GM13976 (cell line): ENCODE results near the gene UBN1.

Experiments
- DNase-seq: peaks from one replicate; pipeline ENCODE4 v3.0.0; 2012; ENCODE audit warnings: low spot score
- in situ Hi-C: fragments of 300-500 bp; cut with MboI; formaldehyde crosslinking; loops from one replicate; pipeline ENCODE4 v1.12.0; 2022; ENCODE audit warnings: low sequenced_read_pairs, mixed read lengths, inconsistent platforms; ENCODE audit not compliant: unreplicated experiment
- TF ChIP-seq, protein P1 (sequence below): IDR thresholded peaks from 2 replicates; pipeline ENCODE4 v1.5.1; 2012; ENCODE audit warnings: borderline replicate concordance, mild to moderate bottlenecking; ENCODE audit not compliant: insufficient read depth; ENCODE audit errors: extremely low read depth, missing control alignments, control extremely low read depth

UBN1 gene

DNA sequence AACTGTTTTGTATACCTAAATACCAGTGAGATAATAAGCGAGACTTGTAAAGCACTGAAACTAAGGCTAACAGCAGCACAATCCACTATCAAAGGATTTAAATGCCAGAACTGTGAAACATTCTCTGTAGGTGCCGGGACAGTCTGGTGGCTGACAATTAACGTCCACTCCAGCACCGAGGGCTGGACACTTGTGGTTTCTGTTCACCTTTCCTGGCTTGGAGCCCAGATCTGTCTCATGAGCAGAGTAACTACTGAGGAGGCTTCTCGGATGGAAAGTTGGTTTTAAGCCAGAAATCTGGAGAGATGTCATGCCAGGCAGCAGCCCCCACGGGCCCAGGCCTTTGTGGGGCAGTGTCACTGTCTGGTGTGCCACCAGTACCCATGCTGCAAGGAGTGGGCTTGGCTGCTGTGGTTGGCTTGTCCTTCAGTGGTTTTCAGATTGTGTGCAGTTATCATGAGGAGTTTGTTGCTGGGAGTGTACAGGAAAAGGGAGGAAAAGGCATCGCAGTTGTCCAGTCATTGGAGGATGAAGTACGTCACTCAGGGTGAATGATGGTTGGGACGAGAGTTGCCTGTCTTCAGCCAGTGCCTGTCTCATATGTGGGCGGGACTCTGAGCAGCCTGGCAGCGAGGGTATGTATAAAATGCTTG is 35.5 kb downstream of the UBN1 start:
- in situ Hi-C loops, result no loop called here
- no peak for DNase-seq
- TF ChIP-seq, protein P1, sequence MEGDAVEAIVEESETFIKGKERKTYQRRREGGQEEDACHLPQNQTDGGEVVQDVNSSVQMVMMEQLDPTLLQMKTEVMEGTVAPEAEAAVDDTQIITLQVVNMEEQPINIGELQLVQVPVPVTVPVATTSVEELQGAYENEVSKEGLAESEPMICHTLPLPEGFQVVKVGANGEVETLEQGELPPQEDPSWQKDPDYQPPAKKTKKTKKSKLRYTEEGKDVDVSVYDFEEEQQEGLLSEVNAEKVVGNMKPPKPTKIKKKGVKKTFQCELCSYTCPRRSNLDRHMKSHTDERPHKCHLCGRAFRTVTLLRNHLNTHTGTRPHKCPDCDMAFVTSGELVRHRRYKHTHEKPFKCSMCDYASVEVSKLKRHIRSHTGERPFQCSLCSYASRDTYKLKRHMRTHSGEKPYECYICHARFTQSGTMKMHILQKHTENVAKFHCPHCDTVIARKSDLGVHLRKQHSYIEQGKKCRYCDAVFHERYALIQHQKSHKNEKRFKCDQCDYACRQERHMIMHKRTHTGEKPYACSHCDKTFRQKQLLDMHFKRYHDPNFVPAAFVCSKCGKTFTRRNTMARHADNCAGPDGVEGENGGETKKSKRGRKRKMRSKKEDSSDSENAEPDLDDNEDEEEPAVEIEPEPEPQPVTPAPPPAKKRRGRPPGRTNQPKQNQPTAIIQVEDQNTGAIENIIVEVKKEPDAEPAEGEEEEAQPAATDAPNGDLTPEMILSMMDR, result no peak

DNA sequence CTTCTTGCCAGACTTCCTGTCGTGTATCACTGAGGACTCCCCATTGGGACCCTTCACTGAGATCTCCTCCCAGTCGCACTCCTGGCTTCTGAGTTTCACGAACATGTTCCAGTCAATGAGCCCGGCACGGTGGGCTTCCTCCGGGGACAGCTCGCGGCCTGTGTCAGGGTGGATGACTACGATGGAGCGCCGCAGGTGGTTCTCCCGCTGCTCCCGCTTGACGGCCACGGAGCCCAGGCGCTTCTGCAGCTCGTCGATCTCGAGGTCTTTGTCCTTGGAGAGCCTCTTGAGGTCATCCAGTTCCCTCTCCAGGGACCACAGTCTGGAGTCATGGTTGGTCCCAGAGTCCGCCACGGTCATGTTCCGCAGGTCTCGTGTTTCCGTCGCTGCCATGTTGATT is 36.2 kb downstream of the UBN1 start:
- in situ Hi-C loops, result no loop called here
- DNase-seq, result no peak
- TF ChIP-seq, protein P1, result no peak

DNA sequence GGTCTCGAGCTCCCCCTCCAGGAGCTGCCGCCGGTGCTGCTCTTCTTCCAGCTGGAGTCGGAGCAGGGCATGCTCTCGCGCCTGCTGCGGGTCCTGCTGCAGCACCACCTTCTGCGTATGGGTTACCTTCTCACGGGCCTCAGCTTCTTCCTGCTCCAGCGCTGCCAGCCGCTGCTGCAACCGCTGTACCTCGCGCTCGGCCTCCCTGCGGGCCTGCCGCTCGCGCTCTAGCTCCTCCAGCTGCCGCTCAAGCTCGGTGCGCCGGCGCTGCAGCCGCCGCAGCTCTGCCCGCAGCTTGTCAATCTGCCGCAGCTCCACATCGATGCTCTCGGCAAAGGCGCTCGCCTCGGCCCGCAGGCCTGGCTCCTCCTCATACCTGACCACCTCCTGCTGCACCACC is 36.9 kb downstream of the UBN1 start:
- in situ Hi-C loops, result no loop called here
- no peak for DNase-seq

DNA sequence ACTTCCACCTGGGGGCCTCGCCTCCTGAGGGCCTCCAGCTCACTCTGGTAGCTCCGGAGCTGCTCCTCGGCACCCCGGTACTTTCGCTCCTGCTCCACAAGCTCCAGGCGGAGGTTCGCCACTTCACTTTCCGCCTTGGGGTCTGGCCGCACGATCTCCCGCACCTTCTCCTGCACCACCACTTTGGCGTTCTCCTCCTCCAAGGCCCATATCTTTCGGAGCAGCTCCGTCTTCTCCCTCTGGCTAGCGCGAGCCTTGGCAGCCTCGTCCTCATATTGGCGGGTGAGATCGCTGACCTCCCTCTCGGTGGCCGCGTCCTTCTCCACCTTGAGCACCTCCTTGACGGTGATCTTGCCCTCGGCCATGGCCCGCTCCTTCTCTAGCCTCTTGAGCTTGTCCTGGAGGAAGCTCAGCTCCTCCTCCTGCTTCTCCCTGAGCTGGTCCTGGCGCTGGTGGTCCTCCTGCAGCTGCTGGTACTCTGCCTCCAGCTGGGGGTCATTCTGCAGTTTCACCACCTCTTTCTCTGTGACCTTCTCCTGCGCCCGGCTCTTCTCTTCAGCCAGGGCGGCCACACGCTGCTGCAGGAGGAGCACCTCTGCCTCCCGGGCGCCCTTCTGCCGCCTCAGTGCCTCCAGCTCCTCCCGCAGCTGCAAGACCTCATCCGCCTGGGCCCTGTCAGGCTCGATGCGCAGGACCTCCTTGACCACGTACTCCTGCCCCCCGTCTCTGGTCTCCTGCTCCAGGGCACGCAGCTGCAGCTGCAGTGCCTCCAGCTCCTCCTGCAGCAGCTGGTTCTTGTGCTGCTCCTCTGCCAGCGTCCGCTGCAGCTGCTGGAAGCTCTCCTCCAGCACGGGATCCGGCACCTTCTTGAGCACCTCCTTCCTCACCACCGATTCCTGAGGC is 37.9 kb downstream of the UBN1 start:
- in situ Hi-C loops, result no loop called here
- no peak for DNase-seq
- TF ChIP-seq, protein P1, result no peak

More for the DNA sequence above, 36.9 kb downstream of the UBN1 start:
- TF ChIP-seq, protein P1, result no peak

DNA sequence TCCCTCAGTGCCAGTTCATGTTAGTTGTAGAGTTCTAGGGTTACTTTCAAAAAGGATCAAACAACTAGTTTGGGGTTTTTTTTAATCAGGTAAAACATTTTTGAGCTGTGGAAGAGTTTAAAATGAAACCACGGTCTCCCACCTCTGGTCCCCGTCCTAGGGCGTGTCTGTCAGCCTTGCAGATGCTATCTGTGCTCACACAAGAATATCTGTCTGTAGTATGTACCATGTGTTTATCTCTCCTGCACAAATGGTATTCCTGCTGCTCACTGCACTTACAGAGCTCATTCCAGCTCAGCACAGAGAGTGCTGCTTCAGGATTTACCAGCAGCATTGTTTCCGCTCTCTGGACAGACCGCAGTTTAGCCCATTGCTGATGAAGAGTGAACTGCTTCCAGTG is 38.9 kb downstream of the UBN1 start:
- in situ Hi-C loops, result no loop called here
- no peak for DNase-seq
- TF ChIP-seq, protein P1, result no peak

DNA sequence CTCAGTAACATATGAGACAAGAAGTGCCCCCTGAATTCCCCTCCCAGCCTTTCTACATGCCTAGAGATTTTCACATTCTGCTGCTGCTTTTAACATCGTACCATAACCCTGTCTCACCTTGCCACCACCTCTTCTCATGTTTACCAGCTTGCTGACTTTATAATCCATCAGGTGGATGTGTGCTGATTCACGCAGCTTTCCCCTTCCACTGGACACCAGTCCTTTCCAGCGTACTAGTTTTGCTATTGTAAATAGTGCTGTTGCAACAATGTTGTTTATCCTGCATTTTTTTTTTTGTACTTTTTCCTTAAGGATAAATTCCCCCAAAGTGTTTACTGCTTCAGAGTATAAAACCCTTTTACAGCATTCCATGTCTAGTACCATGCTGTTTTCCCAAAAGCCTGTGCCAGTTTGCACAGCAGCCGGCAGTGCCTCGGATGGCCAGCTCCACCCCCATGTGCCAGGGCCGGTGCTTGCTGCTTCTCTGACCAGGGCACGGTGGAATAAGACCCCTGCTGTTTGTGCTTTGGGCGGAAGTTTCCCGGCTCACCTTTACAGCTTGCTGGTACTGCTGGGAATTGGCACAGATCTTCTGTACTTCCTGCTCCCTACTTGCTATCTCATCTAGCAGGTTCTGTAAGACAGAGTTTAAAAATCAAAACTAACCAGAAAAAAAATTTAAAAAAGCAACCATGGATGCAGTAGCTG is 41.3 kb downstream of the UBN1 start:
- DNase-seq, result no peak
- in situ Hi-C loops, result no loop called here

More for the DNA sequence above, 41.3 kb downstream of the UBN1 start:
- TF ChIP-seq, protein P1, result no peak
